GM21576 (cell line): Measurements from ENCODE around the gene QKI.
"Not testable (repeated sequence)": the region's sequence is repeated elsewhere in the genome, so short reads cannot be mapped to it uniquely, and the experiment has no call there.

Experiments used
- ATAC-seq: cut with Tn5 transposase; IDR thresholded peaks from one replicate; pipeline ENCODE4 v1.9.1; 2021; ENCODE audit warnings: mild to moderate bottlenecking, moderate library complexity; ENCODE audit not compliant: unreplicated experiment

QKI gene

GRCh38 chr6:163413345-163414116 is 987 bp upstream of the QKI start:
- ATAC-seq: peak; percentile 49

- peak; percentile 0 for ATAC-seq
These were observed 565 bp downstream of the QKI start for GRCh38 chr6:163414946-163415619.

DNA sequence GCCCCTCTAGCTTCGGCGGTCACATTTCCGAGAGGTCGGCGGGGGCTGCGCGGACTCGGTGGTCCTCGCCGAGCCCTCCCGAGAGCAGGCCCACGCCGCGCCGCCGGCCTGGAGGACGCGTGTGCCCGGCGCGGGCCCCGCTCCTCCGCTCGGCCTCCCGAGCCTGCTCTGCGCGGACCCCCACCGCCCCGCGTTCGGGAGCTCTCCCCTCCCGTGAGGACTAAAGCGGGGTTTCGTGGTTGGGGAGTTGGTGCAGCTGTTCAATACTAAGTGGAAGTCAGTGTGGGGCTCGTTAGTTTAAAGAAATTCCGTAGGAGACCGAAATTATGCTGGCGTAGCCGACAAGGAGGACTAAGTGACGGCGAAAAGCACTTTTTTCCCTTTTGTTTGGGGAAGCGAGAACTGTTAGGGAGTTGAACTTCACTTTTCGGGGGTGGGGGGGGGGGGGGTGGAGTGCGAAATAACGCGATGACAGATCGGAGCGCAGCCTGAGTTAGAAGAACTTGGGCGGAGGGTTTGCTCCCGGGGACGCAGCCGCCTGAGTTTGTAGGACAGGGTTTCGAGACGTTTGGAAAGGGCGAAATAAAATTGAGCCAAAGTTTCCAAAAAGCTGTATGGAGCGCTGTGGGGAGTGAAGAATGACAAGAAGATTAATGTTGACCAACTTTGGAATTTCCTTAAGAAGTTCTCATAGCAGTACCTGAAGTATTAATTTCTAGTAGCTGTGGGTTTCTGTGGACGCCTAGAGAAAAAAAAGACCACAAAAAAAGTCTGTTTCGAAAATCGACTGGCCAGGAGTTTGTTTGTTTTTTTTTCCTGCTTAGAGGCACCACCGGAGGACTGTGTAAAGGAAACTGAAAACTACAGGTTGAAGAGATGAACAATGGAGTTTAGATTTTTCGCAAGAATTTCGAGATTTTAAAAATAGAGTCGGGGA is 1.4 kb downstream of the QKI start:
- no peak for ATAC-seq

- ATAC-seq: no peak
These were observed 2.2 kb downstream of the QKI start for GRCh38 chr6:163416557-163417253.

DNA sequence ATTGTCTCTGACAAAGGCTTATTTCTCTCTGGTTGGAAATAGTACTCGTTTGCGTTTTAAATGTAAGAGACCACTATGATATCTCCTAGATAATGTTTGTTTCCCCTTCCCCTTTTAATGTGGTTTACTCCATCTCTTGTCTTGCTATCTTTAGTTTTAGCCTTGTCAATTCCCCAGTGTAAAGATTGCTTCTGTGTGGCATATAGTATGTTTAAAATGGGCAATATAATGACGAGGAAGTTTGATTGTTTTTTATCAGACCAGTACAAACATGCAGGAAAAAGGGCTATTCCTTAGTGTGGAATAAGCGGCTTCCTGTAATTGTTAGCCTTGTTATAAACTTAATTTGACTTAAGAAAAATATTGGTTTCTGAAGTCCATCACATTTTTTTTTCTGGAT is 3.1 kb downstream of the QKI start:
- ATAC-seq: no peak

- ATAC-seq: no peak
These were observed 4.0 kb downstream of the QKI start for GRCh38 chr6:163418311-163419029.

- ATAC-seq: no peak
These were observed 5.1 kb downstream of the QKI start for GRCh38 chr6:163419413-163420288.

DNA sequence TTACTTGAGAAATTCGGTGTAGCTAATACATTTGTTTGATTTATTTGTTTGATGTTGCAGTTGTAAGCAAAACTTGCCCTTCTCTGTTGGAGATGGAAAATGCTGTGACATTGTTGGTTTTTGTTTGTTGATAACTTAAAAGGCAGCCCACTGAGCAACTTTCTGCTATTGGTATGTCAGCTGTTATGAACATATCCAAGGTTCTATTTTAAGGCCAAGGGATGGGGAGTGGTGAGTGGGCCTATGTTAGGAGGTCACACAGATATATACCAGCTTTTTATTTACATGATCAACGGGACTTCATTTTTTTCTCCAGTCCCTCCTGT is 5.7 kb downstream of the QKI start:
- ATAC-seq: no peak

DNA sequence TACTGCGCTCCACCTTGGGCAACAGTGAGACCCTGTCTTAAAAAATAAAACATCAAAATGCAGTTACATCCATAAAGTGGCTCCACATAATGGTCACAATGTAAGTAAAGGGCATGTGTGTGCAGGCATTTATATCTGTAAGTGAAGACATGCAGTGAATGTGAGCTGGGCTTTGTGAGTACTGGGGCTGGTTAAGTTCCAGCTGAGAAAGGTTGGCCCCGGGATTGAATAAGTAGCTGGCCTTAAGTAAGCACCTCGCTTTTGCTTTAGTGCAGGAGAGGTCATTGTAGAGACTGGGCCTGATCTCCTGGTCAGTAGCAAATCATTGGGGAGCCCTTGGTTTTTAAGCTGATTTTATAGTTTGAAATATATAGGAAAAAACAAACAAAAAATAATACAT is 8.0 kb downstream of the QKI start:
- no peak for ATAC-seq

DNA sequence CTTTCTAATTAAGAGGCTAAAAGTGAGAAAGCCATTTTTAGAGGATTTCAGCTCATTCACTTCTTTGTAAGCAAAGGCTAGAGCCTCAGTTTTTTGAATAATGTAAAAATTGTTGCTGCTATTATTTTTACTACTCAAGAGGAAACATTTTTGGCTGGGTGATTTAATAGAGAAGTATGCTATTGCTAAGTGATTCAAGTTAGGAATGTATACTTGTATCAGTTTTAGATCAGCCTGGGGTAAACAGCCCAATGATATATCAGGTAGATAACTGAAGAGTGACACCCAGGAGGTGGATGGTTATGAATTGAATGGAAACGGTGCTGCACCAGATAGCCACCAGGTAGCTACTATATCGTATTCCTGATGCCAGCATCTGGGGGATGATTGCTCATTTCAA is 9.2 kb downstream of the QKI start:
- no peak for ATAC-seq

DNA sequence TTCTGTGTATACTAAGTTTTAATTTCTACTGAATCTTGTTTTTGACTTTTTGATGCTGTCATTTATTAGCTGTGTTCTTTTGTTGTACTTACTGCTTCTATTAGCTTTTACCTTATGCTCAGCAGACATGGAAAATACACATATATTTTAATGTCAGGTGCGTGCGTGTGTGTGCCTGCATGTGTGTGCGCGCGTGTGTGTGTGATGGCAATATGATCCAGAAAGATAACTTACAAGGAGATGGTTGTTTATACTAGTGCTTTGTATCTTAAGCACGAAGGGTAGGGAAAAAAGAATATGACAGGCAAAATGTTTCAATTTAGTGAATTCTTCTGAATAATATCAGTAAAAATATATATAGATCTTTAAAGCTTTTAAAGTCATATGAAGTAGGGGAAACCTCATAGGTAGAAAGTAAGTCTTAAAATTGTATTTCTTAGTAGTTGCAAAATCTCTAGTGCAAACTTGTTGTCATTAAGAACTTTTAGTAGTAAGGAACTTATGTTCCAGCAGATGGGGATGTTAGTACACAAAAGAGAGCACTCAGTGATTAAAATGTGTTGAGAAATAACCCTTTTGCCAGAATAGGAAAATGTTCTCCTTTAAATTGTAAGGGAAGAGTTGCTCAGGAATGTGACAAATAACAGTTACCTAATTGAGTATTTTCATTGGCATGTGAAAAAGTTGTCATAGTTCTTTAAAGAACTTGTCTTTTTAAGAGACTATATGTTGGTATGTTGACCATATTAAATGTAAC is 13.2 kb downstream of the QKI start:
- ATAC-seq: peak; percentile 46

GRCh38 chr6:163428373-163428772 is 13.9 kb downstream of the QKI start:
- ATAC-seq: no peak

DNA sequence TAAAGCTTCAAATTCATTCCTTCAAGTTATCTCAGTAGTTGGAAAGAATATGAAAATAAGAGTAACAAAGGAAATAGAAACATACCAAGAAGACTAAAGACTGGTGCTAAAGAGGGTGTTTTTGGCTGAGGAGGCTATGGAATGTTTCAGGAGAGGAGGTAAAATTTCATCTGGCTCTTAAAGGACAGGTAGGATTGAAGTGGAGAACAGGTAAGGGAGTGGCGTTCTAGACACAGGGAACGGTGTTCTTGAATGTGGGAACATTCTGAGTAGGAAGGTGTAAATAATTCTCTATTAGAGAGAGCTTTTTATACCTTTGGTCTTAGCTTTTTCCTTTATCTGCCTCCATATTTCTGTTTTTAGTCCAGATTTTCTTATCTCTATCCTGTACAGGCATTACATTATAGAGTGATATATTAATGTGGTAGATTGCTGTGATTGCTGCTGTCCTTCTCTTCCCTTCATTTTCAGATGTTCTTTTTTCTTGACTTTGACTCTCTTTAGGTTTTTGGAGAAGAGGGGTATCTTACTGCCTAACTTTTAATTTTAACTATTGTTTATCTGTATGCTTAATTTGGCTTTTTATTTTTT is 15.4 kb downstream of the QKI start:
- ATAC-seq: no peak

GRCh38 chr6:163432300-163432699 is 17.8 kb downstream of the QKI start:
- no peak for ATAC-seq

GRCh38 chr6:163433486-163433885 is 19.0 kb downstream of the QKI start:
- not testable (repeated sequence) for ATAC-seq

GRCh38 chr6:163435023-163435422 is 20.5 kb downstream of the QKI start:
- ATAC-seq: no peak

GRCh38 chr6:163436843-163437242 is 22.3 kb downstream of the QKI start:
- no peak for ATAC-seq

GRCh38 chr6:163437466-163437865 is 22.9 kb downstream of the QKI start:
- no peak for ATAC-seq
